ENCODE results near the gene VANGL2. TPM values are rescaled to one million over a fixed set of nuclear protein-coding genes. Genes with fewer than 3 reads are reported as not detected.

VANGL2 gene
- polyA plus RNA-seq, 1 donor = 11.0 TPM

DNA sequence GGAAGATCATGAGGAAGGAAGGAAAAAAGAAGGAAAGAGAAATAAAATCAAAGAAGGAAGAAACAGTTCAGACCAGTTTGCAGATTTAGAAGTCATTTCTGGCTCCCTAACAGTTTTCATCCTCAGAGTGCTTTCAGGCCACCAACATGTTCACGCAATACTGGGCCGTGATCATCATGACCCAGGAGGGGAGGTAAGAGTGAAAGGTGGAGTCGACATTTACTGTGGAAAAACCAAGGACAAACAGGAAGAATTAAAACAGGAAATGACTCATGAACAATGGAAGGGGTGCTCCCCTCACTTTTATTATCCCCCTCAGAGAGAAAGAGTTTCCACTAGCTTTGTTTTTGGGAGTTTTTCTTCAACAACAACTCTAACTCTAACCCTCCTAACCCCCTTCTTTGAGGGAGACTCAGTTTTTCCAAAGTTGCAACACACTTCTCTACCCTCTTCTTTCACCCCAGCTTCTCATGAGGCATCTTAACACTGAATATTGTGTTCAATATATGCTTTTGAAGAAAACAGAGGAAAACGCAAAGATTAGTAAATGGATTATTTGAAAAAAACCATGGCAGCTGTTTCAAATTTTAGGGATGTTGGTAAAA is 60.4 kb downstream of the VANGL2 start:
- no peak for DNase-seq

- no peak for DNase-seq
These were observed 64.8 kb downstream of the VANGL2 start for GRCh38 chr1:160465123-160465522.

DNA sequence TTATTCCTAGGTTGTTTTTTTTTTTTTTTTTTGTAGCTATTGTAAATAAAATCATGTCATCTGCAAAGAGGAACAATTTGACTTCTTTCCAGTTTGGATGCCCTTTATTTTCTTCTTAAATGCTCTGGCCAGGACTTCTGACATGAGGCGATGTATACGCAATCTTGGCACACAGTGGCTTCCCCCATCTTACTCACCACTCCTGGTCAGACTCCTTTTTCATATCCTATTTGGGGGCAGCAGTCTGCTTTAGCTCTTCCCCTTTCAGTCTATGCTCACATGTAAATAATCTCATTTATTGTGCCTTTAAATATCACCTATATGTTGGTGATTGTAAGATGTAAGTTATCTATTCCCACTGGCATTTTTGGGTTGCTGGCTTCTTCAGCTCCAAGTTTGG is 66.6 kb downstream of the VANGL2 start:
- no peak for DNase-seq

DNA sequence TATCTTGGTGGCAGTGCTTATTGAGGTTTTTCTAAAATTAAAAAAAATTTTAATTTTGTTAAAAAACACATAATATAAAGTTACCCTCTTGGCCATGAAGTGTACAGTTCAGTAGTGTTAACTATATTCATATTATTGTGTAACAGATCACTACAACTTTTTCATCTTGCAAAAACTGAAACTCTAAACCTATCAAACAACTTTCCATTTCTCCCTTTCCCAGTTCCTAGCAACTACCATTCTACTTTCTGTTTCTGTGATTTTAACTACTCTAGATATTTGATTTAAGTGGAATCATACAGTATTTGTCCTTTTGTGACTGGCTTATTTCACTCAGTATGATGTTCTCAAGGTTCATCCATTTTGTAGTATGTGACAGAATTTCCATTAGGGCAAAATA is 67.2 kb downstream of the VANGL2 start:
- DNase-seq = no peak

- DNase-seq = no peak
These were observed 70.9 kb downstream of the VANGL2 start for GRCh38 chr1:160471253-160471652.

GRCh38 chr1:160472112-160472511 is 71.7 kb downstream of the VANGL2 start:
- DNase-seq = no peak

DNA sequence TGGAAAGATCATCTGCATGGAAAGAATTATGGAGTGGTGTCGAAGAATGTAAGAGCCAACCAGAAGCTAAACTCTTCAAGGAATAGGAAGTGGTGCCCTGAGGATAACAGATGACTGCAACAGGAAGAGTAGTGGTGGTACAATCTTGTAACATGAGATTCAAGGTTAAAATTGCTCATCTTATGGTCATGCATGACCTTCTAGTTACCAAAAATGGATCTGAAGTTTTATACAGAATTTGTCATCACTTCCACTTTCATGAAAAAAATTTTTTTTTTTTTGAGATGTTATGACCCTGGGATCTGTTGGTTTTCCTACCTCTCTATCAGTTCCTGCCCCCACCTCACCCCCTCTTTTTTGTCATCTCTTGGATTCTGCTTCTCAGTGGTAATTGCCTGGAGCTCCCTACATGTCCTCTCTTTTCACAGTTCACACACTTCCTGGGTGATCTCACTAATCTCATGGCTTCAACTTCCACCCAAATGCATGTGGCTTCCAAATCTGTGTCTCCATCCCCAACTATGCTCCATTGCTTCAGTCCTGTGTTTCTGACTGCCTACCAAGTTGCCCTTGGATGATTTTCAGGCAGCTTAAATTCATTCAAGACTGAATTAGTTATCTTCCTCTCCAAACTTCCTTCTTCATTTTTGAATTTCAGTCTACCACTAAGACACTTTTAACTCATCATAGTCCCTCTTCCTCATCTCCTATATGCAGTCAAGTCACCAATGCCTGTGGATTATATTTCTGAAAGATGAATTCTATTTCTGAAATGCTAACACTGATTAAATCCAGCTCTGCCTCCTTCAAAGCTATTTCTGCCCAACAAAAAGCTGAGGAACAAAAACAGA is 74.3 kb downstream of the VANGL2 start:
- DNase-seq = no peak

Other genes starting within 250 kb of the VANGL2 start
- gene ATP1A4, start 249.0 kb upstream of the VANGL2 start, polyA plus RNA-seq (ENCODE audit: insufficient read length) = 4.0 TPM
- gene CASQ1, start 210.0 kb upstream of the VANGL2 start, polyA plus RNA-seq (ENCODE audit: insufficient read length) = 912 TPM
- 117 TPM for gene PEA15, start 195.2 kb upstream of the VANGL2 start, polyA plus RNA-seq (ENCODE audit: insufficient read length)
- 115 TPM for gene DCAF8, start 138.0 kb upstream of the VANGL2 start, polyA plus RNA-seq (ENCODE audit: insufficient read length)
- gene PEX19, start 115.4 kb upstream of the VANGL2 start, polyA plus RNA-seq (ENCODE audit: insufficient read length) = 45.3 TPM
- 122 TPM for gene COPA, start 57.3 kb upstream of the VANGL2 start, polyA plus RNA-seq (ENCODE audit: insufficient read length)
- gene NCSTN, start 57.2 kb upstream of the VANGL2 start, polyA plus RNA-seq (ENCODE audit: insufficient read length) = 108 TPM
- 1.5 TPM for gene NHLH1, start 33.5 kb upstream of the VANGL2 start, polyA plus RNA-seq (ENCODE audit: insufficient read length)
- 0.31 TPM for gene SLAMF6, start 122.7 kb downstream of the VANGL2 start, polyA plus RNA-seq (ENCODE audit: insufficient read length)
- 3.2 TPM for gene CD84, start 178.9 kb downstream of the VANGL2 start, polyA plus RNA-seq (ENCODE audit: insufficient read length)
- gene SLAMF1, start 246.5 kb downstream of the VANGL2 start, polyA plus RNA-seq (ENCODE audit: insufficient read length) = not detected